IMR-90 (cell line): ENCODE results near the gene ISG20L2. TPM values are rescaled to one million over a fixed set of nuclear protein-coding genes. Genes with fewer than 3 reads are reported as not detected.

Experiments
- ATAC-seq: fragments of 200-7000 bp; cut with Tn5 transposase; 2 replicates; pipeline ENCODE4 v1.9.1; 2020; ENCODE audit warnings: low read depth, mild to moderate bottlenecking, moderate library complexity
- BruUV-seq: library from RNA; stranded (reverse); fragments of 400-500 nt; replicated peaks from 2 replicates; lab custom pipeline; 2021; lab: Mats Ljungman, UMichigan
- CTCF ChIA-PET: fragments of 300-600 bp; formaldehyde crosslinking; extraction: SDS; loops from one replicate; lab custom pipeline; 2021; ENCODE audit warnings: antibody characterized with exemption; lab: Yijun Ruan, JAX
- POLR2A ChIA-PET: fragments of 300-600 bp; sonication (Branson Sonifier 250); formaldehyde crosslinking; loops from one replicate; lab custom pipeline; 2022; ENCODE audit warnings: antibody characterized with exemption; ENCODE audit not compliant: unreplicated experiment; lab: Charles Lee
- DNase-seq: peaks from one replicate; pipeline ENCODE4 v3.0.0; 2013
- H2AFZ ChIP-seq: replicated peaks from 2 replicates; pipeline ENCODE3; 2013; ENCODE audit warnings: low read length, mild to moderate bottlenecking; ENCODE audit not compliant: poor library complexity
- H2AK5ac ChIP-seq: 2 replicates; pipeline ENCODE4 v1.6.1; 2013; ENCODE audit warnings: low read depth, low read length, inconsistent platforms
- H2AK9ac ChIP-seq: replicated peaks from 2 replicates; pipeline ENCODE3; 2013; ENCODE audit warnings: mild to moderate bottlenecking, low read depth, low read length, moderate library complexity; ENCODE audit not compliant: poor library complexity
- H2BK120ac ChIP-seq: 2 replicates; pipeline ENCODE4 v1.6.1; 2013; ENCODE audit warnings: low read depth, low read length, inconsistent platforms
- H2BK15ac ChIP-seq: 3 replicates; pipeline ENCODE4 v1.6.1; 2013; ENCODE audit warnings: low read depth, low read length, inconsistent platforms
- H2BK20ac ChIP-seq: 2 replicates; pipeline ENCODE4 v1.6.1; 2013; ENCODE audit warnings: low read depth, mild to moderate bottlenecking, inconsistent platforms, low read length, moderate library complexity
- H2BK5ac ChIP-seq: 2 replicates; pipeline ENCODE4 v1.6.1; 2013; ENCODE audit warnings: mild to moderate bottlenecking, low read depth, low read length, inconsistent platforms; ENCODE audit not compliant: poor library complexity, severe bottlenecking
- H3K14ac ChIP-seq: replicated peaks from 2 replicates; pipeline ENCODE4 v1.6.1; 2013; ENCODE audit warnings: low read depth, low read length, inconsistent platforms
- H3K18ac ChIP-seq: 2 replicates; pipeline ENCODE4 v1.6.1; 2013; ENCODE audit warnings: low read depth, low read length, control low read depth
- H3K23ac ChIP-seq: 2 replicates; pipeline ENCODE4 v1.6.1; 2013; ENCODE audit warnings: low read depth, low read length, inconsistent platforms
- H3K27ac ChIP-seq: 2 replicates; pipeline ENCODE4 v1.5.1; 2013; ENCODE audit warnings: mild to moderate bottlenecking, control low read depth, low read length; ENCODE audit not compliant: insufficient read depth
- H3K27me3 ChIP-seq: 2 replicates; pipeline ENCODE4 v1.6.1; 2013; ENCODE audit warnings: low read length; ENCODE audit not compliant: control insufficient read depth, insufficient read depth
- H3K36me3 ChIP-seq: 2 replicates; pipeline ENCODE4 v1.6.1; 2013; ENCODE audit warnings: low read length, mixed read lengths; ENCODE audit not compliant: control insufficient read depth, insufficient read depth
- H3K4ac ChIP-seq: 2 replicates; pipeline ENCODE4 v1.6.1; 2013; ENCODE audit warnings: low read depth, low read length, inconsistent platforms
- H3K4me1 ChIP-seq: 2 replicates; pipeline ENCODE4 v1.6.1; 2013; ENCODE audit warnings: low read length, mixed read lengths; ENCODE audit not compliant: control insufficient read depth, insufficient read depth
- H3K4me2 ChIP-seq: 2 replicates; pipeline ENCODE4 v1.6.1; 2013; ENCODE audit warnings: low read depth, mild to moderate bottlenecking, control low read depth, low read length, moderate library complexity
- H3K4me3 ChIP-seq: 2 replicates; pipeline ENCODE4 v1.5.1; 2013; ENCODE audit warnings: low read depth, mild to moderate bottlenecking, control low read depth, low read length, moderate library complexity; ENCODE audit not compliant: insufficient read depth
- H3K56ac ChIP-seq: 2 replicates; pipeline ENCODE4 v1.6.1; 2013; ENCODE audit warnings: low read length, inconsistent platforms; ENCODE audit not compliant: insufficient read depth; ENCODE audit errors: extremely low read depth
- H3K79me1 ChIP-seq, 2 experiments: 2 replicates each; pipeline ENCODE4 v1.6.1; 2013; ENCODE audit warnings: low read length in 2 of 2, inconsistent platforms in 1 of 2, low read depth in 1 of 2
- H3K9ac ChIP-seq: 2 replicates; pipeline ENCODE4 v1.6.1; 2013; ENCODE audit warnings: low read depth, low read length, control low read depth
- H3K9me1 ChIP-seq: 2 replicates; pipeline ENCODE4 v1.6.1; 2013; ENCODE audit warnings: low read length, inconsistent platforms; ENCODE audit not compliant: insufficient read depth
- H3K9me3 ChIP-seq: 2 replicates; pipeline ENCODE4 v1.6.1; 2013; ENCODE audit warnings: low read length; ENCODE audit not compliant: control insufficient read depth, insufficient read depth
- H4K20me1 ChIP-seq: 2 replicates; pipeline ENCODE4 v1.6.1; 2013; ENCODE audit warnings: low read length, inconsistent platforms; ENCODE audit not compliant: insufficient read depth
- H4K5ac ChIP-seq: 2 replicates; pipeline ENCODE4 v1.6.1; 2013; ENCODE audit warnings: mild to moderate bottlenecking, low read depth, low read length, control low read depth
- H4K8ac ChIP-seq, 2 experiments: 2 replicates each; pipeline ENCODE4 v1.6.1; 2013; ENCODE audit warnings: low read depth in 2 of 2, low read length in 2 of 2, control low read depth in 1 of 2, inconsistent platforms in 1 of 2
- H4K91ac ChIP-seq: 2 replicates; pipeline ENCODE4 v1.6.1; 2013; ENCODE audit warnings: low read depth, low read length, inconsistent platforms; ENCODE audit not compliant: insufficient read depth
- BHLHE40 ChIP-seq: fragments of 150-350 bp; IDR thresholded peaks from 2 replicates; pipeline ENCODE4 v1.6.1; 2016; ENCODE audit warnings: mild to moderate bottlenecking, low read depth, low read length
- CEBPB ChIP-seq: IDR thresholded peaks from 2 replicates; pipeline ENCODE4 v1.6.1; 2012; ENCODE audit warnings: low read depth, low read length, improper control_type of control experiment
- CHD1 ChIP-seq: IDR thresholded peaks from 2 replicates; pipeline ENCODE4 v1.6.1; 2012; ENCODE audit warnings: low read depth, low read length, improper control_type of control experiment
- CTCF ChIP-seq: conservative IDR thresholded peaks from 2 replicates; pipeline ENCODE4 v1.5.1; 2012; ENCODE audit warnings: mild to moderate bottlenecking, low read depth, low read length, improper control_type of control experiment
- ELK1 ChIP-seq: fragments of 150-350 bp; IDR thresholded peaks from 2 replicates; pipeline ENCODE4 v1.6.1; 2016; ENCODE audit warnings: low read depth, mild to moderate bottlenecking, low read length, moderate library complexity, borderline replicate concordance
- FOS ChIP-seq: fragments of 150-350 bp; IDR thresholded peaks from 2 replicates; pipeline ENCODE4 v1.6.1; 2016; ENCODE audit warnings: low read depth, low read length
- MAFK ChIP-seq: IDR thresholded peaks from 2 replicates; pipeline ENCODE4 v1.6.1; 2012; ENCODE audit warnings: low read depth, low read length, improper control_type of control experiment
- MAZ ChIP-seq: IDR thresholded peaks from 2 replicates; pipeline ENCODE4 v1.6.1; 2012; ENCODE audit warnings: low read depth, mild to moderate bottlenecking, low read length, improper control_type of control experiment, moderate library complexity, borderline replicate concordance
- MXI1 ChIP-seq: IDR thresholded peaks from 2 replicates; pipeline ENCODE4 v1.6.1; 2012; ENCODE audit warnings: low read depth, mild to moderate bottlenecking, low read length, moderate library complexity, borderline replicate concordance
- NFE2L2 ChIP-seq: fragments of 150-350 bp; IDR thresholded peaks from 2 replicates; pipeline ENCODE4 v1.6.1; 2016; ENCODE audit warnings: low read depth, mild to moderate bottlenecking, low read length
- POLR2A ChIP-seq: IDR thresholded peaks from 2 replicates; pipeline ENCODE4 v1.6.1; 2012; ENCODE audit warnings: mild to moderate bottlenecking, low read depth, low read length
- RAD21 ChIP-seq: IDR thresholded peaks from 2 replicates; pipeline ENCODE4 v1.6.1; 2012; ENCODE audit warnings: low read length, improper control_type of control experiment
- RCOR1 ChIP-seq: IDR thresholded peaks from 2 replicates; pipeline ENCODE4 v1.6.1; 2012; ENCODE audit warnings: mild to moderate bottlenecking, low read length, improper control_type of control experiment; ENCODE audit not compliant: insufficient replicate concordance
- RFX5 ChIP-seq: IDR thresholded peaks from 2 replicates; pipeline ENCODE4 v1.8.0; 2012; ENCODE audit warnings: low read depth, mild to moderate bottlenecking, low read length, moderate library complexity
- SMC3 ChIP-seq: fragments of 150-350 bp; IDR thresholded peaks from 2 replicates; pipeline ENCODE4 v1.6.1; 2016; ENCODE audit warnings: low read depth, mild to moderate bottlenecking, antibody characterized with exemption, low read length, moderate library complexity
- USF2 ChIP-seq: fragments of 150-350 bp; IDR thresholded peaks from 2 replicates; pipeline ENCODE4 v1.6.1; 2017; ENCODE audit warnings: mild to moderate bottlenecking, antibody characterized with exemption, low read length, low read depth
- WGBS, 2 experiments: methylation state at CpG; one replicate each; pipeline versions ENCODE4 v1.1.5 to v1.1.7; 2013; ENCODE audit warnings: missing lambda C conversion rate in 2 of 2; ENCODE audit not compliant: insufficient read length in 1 of 2; ENCODE audit errors: extremely low coverage in 2 of 2; 5-methylcytosine and 5-hydroxymethylcytosine counted together
- dilution Hi-C: fragments of 300-500 bp; cut with HindIII; formaldehyde crosslinking; loops from one replicate; pipeline ENCODE4 v1.14.3; 2018; ENCODE audit warnings: low sequenced_read_pairs; ENCODE audit not compliant: unreplicated experiment
- in situ Hi-C: fragments of 300-500 bp; cut with MboI; formaldehyde crosslinking; loops from 3 replicates; pipeline ENCODE4 v1.14.3; 2019; ENCODE audit warnings: low sequenced_read_pairs, inconsistent platforms, mixed read lengths
- intact Hi-C: fragments of 100-400 bp; cut with micrococcal nuclease; formaldehyde crosslinking; loops from 2 replicates; pipeline ENCODE4 v1.10.0; 2022
- polyA plus RNA-seq, 3 experiments: library from polyadenylated mRNA; depleted of rRNA; stranded (reverse); fragments of >200 nt; gene quantifications; 2 replicates each; pipeline ENCODE4 v1.2.3, GENCODE V29; 2012; ENCODE audit warnings: low replicate concordance in 1 of 3
- total RNA-seq: library from RNA; depleted of rRNA; stranded (reverse); fragments of >200 nt; gene quantifications from 2 replicates; pipeline ENCODE4 v1.2.3, GENCODE V29; 2012

The ISG20L2 gene
- total and polyA plus RNA-seq, 2 of the 4 experiments (the other 2 are of a cell fraction): 17.0 to 27.3 TPM

- no peak overlapping the region for H4K8ac ChIP-seq
- H2BK20ac ChIP-seq: no peak overlapping the region
- H2BK5ac ChIP-seq: no peak overlapping the region
- H2BK120ac ChIP-seq: no peak overlapping the region
- H4K91ac ChIP-seq: no peak overlapping the region
- ChIA-PET POLR2A (no interaction called here), CTCF (interaction anchor here (1.8 kb wide), 1 partner anchor 32 kb away, joined by 5 read pairs; no protein-coding TSS in a partner anchor)
- no peak overlapping the region for H3K23ac ChIP-seq
- no peaks in the 10 kb centered on the region for H3K36me3 ChIP-seq
- no peak overlapping the region for H3K4ac ChIP-seq
- no peak overlapping the region for H3K27ac ChIP-seq
- H2BK15ac ChIP-seq: no peak overlapping the region
- no peak for TF ChIP-seq SMC3
- no peak for TF ChIP-seq FOS
- TF ChIP-seq CHD1: no peak
- TF ChIP-seq RFX5: no peak
- TF ChIP-seq MXI1: no peak
- no peak for TF ChIP-seq USF2
- no peak for TF ChIP-seq NFE2L2
- TF ChIP-seq MAZ: no peak
- TF ChIP-seq POLR2A: no peak
- no peak for TF ChIP-seq MAFK
- no peak for TF ChIP-seq BHLHE40
- no peak for TF ChIP-seq RAD21
- TF ChIP-seq CTCF: no peak
- TF ChIP-seq RCOR1: no peak
- no peak for TF ChIP-seq ELK1
- no peak for TF ChIP-seq CEBPB
- no peak overlapping the region for H3K18ac ChIP-seq
- no peak overlapping the region for H3K4me2 ChIP-seq
- H3K4me1 ChIP-seq: peaks cover 6% of the 10 kb centered on the region; the same call in 1 of the 2 replicates
- no peak overlapping the region for H3K14ac ChIP-seq
- intact Hi-C loops: loop anchor here (1.0 kb wide), 1 partner anchor 167 kb away; no protein-coding TSS in a partner anchor
- no peak overlapping the region for H3K4me3 ChIP-seq
- ATAC-seq: no peak
- no peak overlapping the region for H2AK5ac ChIP-seq
- DNase-seq: no peak
- H3K9ac ChIP-seq: no peak overlapping the region
- no peak overlapping the region for H2AK9ac ChIP-seq
- no CpG with 5 or more reads among the region's 5 CpGs for WGBS, 2 experiments
- no TSS peak for BruUV-seq
- no peaks in the 10 kb centered on the region for H4K20me1 ChIP-seq
- H3K9me1 ChIP-seq: no peaks in the 10 kb centered on the region
- H2AFZ ChIP-seq: no peak overlapping the region
- no peak overlapping the region for H3K56ac ChIP-seq
- H3K9me3 ChIP-seq: no peaks in the 10 kb centered on the region
- peaks cover 6% of the 10 kb centered on the region; the same call in 1 of the 2 replicates for H3K27me3 ChIP-seq
- H3K79me1 ChIP-seq: no peaks in the 10 kb centered on the region
- H4K5ac ChIP-seq: no peak overlapping the region
- dilution Hi-C loops: no loop called here
- in situ Hi-C loops: loop anchor here (10.0 kb wide), 1 partner anchor 190 kb away; no protein-coding TSS in a partner anchor
These were observed 33.9 kb downstream of the ISG20L2 start for GRCh38 chr1:156694690-156694962.
